GM23338 (cell line): ENCODE data around the gene REPIN1.

Experiments
- CREB1 ChIP-seq: fragments of 250-450 bp; sonication (Bioruptor Pico); IDR thresholded peaks from 2 replicates; pipeline ENCODE4 v1.5.0; 2020; ENCODE audit warnings: low read depth, mild to moderate bottlenecking, moderate library complexity
- CTCF ChIP-seq, 2 experiments: fragments of 200-600 bp in 1 of 2; sonication (generic) in 1 of 2; conservative IDR thresholded peaks; 2 replicates each; pipeline versions ENCODE4 v1.5.1 to v1.6.1; 2016 to 2017; ENCODE audit warnings: antibody characterized with exemption in 2 of 2, low read depth in 2 of 2, mild to moderate bottlenecking in 2 of 2, moderate library complexity in 1 of 2
- ETS1 ChIP-seq: IDR thresholded peaks from 2 replicates; pipeline ENCODE4 v1.6.1; 2016; ENCODE audit warnings: antibody characterized with exemption
- EZH2 ChIP-seq: fragments of 200-600 bp; sonication (generic); IDR thresholded peaks from one replicate; pipeline ENCODE4 v1.8.0; 2017; ENCODE audit warnings: antibody characterized with exemption, mild to moderate bottlenecking, low read depth; ENCODE audit not compliant: unreplicated experiment
- EZH2phosphoT487 ChIP-seq: fragments of 200-600 bp; sonication (generic); IDR thresholded peaks from one replicate; pipeline ENCODE4 v1.8.1; 2018; ENCODE audit warnings: antibody characterized with exemption; ENCODE audit not compliant: unreplicated experiment
- NANOG ChIP-seq: IDR thresholded peaks from 2 replicates; pipeline ENCODE4 v1.6.1; 2016; ENCODE audit warnings: antibody characterized with exemption, borderline replicate concordance
- POLR2AphosphoS5 ChIP-seq: IDR thresholded peaks from 2 replicates; pipeline ENCODE4 v1.6.1; 2016; ENCODE audit warnings: antibody characterized with exemption, low read depth
- REST ChIP-seq: IDR thresholded peaks from one replicate; pipeline ENCODE4 v1.6.1; 2018; ENCODE audit warnings: antibody characterized with exemption; ENCODE audit not compliant: unreplicated experiment

GRCh38 chr7:150400008-150400787 is 31.6 kb downstream of the REPIN1 start:
- no peak for TF ChIP-seq CTCF (conservative IDR thresholded peaks at IDR 0.05; ENCODE audit: low read depth in 2 of 2)
- TF ChIP-seq CREB1 = no peak
- TF ChIP-seq REST = no peak
- no peak for TF ChIP-seq EZH2
- TF ChIP-seq POLR2AphosphoS5 = no peak
- TF ChIP-seq EZH2phosphoT487 = no peak
- no peak for TF ChIP-seq ETS1
- no peak for TF ChIP-seq NANOG
